Stimulated activated CD8-positive, alpha-beta memory T cell treated with anti-CD3 and anti-CD28 coated beads, Interleukin-15, amount 100 ng/mL, for 1 hour (primary cell): ENCODE results near the gene TRAP1.
A peak's percentile ranks its signal among the peaks of the same experiment; 100 is the strongest.

Experiments
- DNase-seq: peaks from one replicate; pipeline ENCODE4 v3.0.0-alpha.2; 2020; ENCODE audit warnings: low read depth

The TRAP1 gene

GRCh38 chr16:3650631-3651265 lies 66.6 kb downstream of the TRAP1 start:
- DNase-seq = no peak

GRCh38 chr16:3646348-3646920 lies 70.9 kb downstream of the TRAP1 start:
- DNase-seq = no peak

- no peak for DNase-seq
Measured at GRCh38 chr16:3645504-3646347, 71.6 kb downstream of the TRAP1 start.

DNA sequence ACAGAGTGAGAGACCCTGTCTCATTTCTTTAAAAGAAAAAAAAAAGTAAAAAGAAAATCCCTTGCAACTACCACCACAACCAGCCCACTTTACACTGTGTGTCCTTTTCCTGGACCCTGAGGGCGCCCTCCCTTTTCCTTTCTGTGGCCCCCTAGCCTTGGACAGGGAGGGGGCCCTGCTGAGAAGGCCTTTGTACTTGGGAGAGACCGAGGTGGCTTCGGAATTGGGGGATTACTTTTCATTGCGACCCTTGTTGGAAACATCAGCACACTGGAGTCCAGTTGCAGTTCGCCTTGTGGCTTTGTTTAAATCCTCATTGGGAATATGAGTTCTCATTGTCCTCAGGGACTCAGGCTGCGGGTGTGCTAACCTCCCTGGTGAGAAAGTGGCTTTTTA lies 72.2 kb downstream of the TRAP1 start:
- no peak for DNase-seq

DNA sequence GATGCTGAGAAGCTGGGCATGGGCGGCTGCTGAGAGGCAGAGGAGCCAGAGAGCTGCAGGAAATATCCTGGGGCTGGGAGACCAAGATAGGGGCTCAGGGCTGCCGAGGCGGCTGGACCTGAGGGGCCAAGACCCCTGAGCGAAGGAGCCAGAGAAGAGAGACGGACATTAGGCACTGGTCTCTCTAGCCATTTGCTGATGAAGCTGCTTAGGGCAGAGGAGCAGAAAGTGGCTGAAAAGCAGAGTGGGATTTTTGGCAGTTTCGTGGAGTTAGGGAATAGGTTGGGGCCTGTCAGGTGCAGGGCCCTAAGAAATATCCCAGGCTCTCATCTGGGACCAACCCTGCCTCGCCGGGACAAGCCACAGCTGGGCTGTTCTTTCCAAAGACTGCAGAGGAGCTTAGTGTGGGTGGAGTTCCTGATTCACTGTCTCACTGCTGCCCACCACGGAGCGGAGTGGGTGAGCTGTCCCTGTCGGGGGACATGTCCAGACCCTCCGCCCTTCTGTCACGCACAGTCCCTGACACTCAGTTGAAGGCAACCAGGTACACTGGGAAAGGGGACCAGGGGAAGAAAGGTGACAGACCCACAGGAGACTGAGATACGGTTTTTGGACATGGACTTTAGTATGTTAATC lies 74.1 kb downstream of the TRAP1 start:
- no peak for DNase-seq

DNA sequence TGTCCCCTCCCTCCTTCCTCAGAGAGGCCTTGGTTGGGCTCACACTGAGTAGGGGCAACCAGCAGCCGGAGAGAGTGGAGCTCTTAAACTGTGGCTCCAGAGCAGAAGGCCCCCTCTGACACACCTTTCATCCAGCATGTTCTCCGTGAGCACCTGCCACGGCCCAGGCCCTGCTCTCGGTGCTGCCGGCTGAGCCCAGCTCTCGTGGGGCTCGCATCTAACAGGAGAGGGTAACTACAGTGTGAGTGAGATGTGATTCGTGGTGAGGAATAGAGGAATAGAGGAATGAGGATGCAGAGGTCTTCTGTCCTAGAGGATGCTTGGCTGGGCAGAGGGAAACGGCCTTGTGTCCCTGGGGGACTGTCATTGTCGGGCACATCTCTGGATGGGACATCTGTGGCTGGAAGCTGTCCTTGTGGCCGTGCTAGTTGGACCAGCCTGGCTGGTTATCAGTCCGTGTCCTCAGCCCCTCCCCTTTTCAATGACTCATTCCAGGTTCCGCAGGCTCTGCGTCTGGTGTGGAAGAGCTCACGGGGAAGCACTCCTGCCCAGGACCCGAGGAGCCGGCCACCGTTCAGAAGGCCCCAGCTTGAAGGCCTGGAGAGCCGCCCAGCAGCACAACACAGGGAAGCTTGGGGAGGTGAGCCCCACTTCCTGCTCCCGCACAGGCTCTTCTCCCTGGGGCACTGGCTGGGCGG lies 74.8 kb downstream of the TRAP1 start:
- no peak for DNase-seq

GRCh38 chr16:3641801-3642396 lies 75.4 kb downstream of the TRAP1 start:
- DNase-seq = no peak

GRCh38 chr16:3640632-3641501 lies 76.5 kb downstream of the TRAP1 start:
- no peak for DNase-seq

DNA sequence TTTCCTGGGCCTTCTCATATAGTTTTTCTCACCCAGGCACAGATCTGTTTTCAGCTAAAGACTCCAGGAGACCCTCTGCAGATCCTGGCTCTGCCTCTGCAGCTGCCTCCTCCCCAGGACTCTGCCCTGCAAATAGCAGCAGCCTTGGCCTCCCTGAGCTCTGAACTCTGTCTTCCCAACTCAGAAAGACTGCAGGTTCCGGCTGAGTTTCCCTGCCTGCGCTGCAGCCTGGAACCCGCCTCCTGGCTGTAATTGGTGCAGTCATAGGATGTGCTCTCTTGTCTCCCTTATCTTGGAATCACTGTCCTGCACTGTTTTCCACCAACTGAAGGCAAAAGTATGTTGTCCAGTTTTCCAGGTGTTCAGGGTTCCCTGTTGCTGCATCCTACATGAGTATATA lies 77.1 kb downstream of the TRAP1 start:
- no peak for DNase-seq

DNA sequence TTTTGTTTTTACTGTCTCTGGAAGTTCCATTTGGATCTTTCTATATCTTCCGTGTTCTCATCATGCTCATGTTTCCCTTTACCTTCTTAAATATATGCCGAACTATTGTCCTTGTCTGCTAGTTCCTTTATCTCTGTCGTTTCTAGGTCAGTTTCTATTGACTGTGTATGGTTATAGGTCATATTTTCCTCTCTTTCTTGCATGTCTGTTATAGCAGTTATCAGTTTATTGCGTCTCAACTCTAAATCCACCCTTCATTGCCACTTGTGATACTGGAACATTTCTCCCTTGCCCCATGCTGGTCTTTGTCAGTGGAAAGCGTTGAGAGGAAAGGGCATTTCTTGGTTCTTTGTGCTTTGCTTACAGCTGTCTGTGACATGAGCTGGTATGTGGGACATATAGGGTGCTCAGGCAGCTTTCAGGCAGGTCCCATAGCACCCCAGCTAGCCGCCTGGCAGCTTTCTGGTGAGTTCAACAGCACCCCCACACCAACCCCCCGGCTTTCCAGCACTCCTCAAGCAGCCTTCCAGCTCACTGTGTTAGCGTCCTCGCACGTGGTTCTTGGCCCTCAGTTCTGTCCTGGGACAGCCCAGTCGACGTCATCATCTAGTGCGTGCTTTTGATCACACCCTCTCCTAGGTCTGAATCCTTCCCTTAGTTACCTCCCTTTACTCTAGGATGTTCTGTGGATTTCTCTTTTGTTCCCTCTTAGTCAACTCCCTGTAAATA lies 78.2 kb downstream of the TRAP1 start:
- no peak for DNase-seq

DNA sequence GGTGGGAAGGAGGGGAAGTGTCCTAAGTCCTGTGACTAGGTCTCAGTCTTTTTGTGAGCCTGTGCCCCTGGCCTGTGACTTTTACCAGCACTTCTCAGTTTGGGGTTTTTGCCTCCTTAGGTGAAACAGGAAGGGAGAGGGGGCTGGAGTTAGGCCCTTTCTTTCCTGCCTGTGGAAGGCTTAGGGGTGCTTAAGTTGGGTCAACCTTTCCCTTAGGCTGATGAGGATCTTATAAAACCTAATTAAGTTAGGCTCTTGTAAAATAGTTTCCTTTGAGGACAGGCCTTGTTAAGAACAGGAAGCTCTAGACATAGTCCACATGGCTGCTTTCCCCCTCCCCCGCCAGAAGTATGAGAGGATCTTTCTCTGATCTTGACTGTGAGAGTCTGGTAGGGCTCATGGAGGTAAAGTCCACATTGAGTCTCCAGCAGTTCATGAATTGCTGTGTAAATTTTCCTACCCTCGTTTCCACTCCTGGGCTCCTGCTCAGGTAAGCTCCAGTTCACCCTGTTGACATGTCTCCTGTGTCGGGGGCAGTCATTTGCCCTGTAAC lies 79.9 kb downstream of the TRAP1 start:
- DNase-seq = no peak

- DNase-seq = no peak
Measured at GRCh38 chr16:3625911-3626732, 91.2 kb downstream of the TRAP1 start.

DNA sequence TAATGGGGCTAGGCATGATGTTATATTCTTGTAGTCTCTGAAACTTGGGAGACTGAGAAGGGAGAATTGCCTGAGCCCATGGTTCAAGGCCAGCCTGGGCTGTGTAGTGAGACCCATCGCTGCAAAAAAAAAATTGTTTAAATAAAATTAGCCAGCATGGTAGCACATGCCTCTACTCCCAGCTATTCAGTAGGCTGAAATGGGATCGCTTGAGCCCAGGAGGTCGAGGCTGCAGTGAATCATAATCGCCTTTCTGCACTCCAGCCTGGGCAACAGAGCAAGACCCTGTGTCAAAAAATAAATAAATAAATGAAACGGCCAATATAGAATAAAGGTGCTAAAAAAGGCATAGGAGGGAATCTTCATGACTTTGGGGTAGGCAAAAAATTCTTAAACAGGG lies 92.0 kb downstream of the TRAP1 start:
- no peak for DNase-seq

DNA sequence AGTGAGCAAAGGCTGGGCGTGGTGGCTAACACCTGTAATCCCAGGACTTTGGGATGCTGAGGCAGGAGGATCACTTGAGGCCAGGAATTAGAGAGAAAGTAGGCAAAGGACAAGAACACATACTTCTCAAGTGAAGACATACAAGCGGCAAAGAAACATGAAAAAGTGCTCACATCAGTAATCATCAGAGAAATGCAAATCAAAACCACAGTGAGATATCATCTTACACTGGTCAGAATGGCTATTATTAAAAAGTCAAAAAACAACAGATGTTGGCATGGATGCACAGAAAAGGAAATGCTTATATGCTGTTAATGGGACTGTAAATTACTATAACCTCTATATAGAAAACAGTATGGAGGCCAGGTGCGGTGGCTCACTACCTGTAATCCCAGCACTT lies 93.7 kb downstream of the TRAP1 start:
- no peak for DNase-seq

- no peak for DNase-seq
Measured at GRCh38 chr16:3618769-3619141, 98.6 kb downstream of the TRAP1 start.

- no peak for DNase-seq
Measured at GRCh38 chr16:3612510-3613466, 104.5 kb downstream of the TRAP1 start.

DNA sequence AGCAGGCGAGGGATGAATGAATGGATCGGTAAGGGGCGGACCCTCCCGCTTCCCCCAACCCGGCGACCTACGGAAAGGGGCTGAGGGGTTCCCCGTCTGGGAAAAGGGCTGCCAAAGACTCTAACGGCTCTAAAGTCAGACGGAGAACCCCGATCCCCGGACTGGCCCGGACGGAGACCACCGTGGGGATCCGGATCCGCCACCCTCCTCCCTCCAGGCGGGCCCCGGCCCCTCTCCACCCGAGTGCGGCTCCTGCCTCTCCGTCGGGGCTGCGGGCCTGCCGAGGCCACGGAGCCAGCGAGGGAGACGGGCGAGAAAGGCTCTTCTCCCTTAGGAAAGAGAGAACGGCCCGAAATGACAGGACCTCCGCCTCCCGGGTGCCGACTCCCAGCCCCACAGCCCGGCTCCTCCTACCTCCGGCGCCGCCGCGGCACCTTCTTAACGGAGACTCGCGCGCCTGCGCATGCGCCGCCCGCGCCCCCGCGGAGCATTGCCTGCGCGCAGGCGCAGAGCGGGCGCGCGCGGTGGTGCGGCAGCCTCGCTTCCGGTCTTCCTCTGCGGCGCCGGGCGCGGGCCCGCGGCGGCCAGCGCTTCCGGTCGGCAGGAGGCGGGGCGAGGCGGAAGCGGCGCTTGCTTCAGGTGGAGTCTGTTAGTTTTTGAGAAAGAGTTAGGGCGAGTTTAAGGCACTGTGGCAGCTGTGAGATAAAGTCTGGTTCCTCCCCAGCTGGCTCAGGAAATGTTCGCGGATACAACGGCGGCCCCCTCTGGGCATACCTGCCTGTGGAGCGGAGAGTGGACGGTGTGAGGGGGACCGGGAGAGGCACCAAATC lies 106.0 kb downstream of the TRAP1 start, which contains the start of gene SLX4:
Gene SLX4, minus strand, starts transcription at position 461 of the 830 bp plus-strand sequence. CDS start 2,642 bp downstream, outside the sequence.
- DNase-seq = peak; percentile 76
